OCI-M2 (cell line): Measurements from ENCODE around the gene TRPM5.

Experiments used
- DNase-seq: peaks from one replicate; lab custom pipeline; 2025; ENCODE audit not compliant: unreplicated experiment; lab: John Stamatoyannopoulos, UW

TRPM5 gene

DNA sequence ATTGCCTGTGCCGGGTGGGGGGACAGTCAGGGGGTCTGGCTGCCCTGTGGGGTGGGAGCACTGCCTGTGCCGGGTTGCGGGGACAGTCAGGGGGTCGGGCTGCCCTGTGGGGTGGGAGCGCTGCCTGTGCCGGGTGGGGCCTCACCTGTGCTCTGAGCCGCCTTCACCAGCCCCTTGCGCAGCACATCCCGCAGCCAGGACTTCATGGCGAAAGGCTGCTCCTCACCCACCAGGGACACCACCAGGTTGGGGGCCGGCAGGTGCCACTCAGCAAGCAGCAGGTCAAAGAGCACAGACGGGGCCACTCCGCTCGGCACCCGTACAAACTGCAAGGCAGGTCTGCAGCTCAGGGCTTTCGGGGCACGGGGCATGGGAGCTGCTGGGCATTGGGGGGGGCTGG is 22.3 kb downstream of the TRPM5 start:
- DNase-seq, result no peak

DNA sequence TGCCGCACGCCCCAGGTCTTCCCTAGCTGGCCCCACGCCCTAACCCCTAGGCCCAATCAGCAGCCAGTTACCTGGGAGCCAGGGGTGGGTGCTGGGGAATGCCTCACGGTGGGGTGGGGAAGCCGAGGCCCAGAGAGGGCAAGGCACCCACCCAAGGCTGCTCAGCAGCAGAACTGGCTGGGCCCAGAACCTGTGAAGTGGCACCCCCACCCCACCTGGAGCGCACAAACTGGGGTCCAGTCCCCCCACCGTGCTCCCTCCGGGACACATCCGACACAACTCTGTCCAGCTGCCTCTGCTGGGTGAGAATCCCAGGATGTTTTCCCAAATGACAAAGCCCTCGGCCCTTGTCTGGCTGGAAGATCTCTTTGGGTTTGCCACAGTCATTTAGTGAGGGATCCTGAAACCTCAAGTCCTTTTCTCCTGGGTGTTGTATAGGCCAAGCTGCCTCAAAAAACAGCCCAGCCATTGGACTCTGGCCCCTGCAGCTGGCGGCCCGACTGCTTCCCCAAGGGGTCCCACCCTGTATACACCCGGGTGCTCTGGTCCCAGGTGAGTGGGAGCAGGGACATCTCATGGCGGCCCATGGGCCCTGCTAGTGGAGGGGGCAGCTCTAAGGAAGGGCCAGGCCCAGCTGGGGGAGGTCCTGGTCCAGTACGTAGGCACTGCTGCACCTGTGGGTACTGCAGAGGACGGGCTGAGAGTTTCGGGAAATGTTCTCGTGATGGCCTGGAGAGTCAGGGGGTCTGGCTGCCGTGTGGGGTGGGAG is 22.9 kb downstream of the TRPM5 start:
- no peak for DNase-seq

DNA sequence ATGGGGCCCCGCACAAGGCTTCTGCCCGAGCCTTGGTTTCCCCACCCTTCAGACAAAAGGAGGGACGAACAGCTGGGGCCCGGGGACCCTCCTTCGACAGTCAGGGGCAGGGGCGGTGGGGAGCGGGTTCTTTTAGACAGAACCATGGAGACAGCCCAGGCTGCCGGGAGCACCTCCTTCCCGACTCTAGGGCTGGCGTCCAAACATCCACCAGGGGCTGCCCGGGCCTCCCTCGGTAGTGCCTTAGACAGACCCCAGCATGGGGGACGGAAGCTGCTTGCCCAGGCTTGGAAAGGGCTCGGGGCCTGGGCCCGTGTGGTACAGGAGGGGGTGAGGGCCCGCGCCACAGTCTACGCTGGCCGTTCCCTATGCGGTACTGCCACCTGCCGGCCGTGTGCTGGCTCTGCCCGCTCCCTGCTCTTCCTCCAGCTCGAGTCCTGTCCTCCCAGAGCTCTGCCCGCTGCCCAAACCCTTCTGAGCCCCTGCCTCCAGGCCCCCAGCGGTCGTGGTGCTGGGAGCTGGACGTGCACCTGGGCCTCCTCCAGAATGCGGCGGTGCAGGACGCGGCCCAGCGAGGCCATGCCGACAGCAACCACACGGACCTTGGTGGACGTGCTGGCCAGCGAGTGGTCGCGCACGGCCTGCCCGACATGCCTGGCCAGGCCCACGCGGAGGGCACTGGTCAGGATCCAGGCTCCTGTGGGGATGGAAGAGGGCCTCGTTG is 23.6 kb downstream of the TRPM5 start:
- DNase-seq, result peak; percentile 5

DNA sequence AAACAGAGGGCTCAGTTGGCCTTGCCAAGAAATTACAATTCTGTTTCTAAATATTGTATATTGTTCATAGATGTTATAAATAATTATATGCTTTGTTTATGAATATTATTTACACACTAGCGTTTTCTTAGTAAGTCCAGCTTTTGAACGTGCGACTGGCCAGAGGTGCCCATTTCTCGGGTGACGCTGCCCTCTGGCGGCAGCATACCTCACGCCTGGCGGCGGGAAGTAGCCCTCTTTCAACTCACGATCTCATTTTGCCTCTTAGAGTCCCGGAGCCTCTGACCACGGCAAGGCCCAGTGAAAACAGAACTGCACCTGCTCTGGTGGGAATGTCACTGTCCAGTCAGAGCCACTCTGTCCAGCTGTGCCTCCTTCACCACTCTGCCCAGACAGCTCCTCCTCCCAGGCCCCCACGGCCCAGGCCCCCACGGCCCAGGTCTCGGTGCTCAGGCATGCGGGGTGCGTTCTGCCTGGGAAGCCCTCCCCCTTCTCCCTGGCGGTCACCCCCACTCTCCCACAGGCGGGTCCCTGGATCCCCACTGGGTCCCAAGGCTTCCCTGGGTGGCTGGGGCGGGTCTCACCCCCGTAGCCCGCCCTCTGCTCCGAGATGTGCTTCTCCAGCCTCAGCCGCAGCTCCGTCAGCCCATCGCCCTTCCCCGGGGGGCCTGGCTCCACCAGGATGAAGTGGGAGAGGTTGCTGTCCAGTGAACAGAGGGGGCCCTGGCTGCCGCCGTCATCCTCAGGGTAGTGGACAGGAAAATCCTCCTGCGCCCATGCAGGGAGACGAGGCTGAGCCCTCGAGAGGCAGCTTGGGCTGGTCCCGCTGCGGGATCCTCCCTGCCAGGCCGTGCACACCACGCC is 24.4 kb downstream of the TRPM5 start:
- DNase-seq, result no peak

DNA sequence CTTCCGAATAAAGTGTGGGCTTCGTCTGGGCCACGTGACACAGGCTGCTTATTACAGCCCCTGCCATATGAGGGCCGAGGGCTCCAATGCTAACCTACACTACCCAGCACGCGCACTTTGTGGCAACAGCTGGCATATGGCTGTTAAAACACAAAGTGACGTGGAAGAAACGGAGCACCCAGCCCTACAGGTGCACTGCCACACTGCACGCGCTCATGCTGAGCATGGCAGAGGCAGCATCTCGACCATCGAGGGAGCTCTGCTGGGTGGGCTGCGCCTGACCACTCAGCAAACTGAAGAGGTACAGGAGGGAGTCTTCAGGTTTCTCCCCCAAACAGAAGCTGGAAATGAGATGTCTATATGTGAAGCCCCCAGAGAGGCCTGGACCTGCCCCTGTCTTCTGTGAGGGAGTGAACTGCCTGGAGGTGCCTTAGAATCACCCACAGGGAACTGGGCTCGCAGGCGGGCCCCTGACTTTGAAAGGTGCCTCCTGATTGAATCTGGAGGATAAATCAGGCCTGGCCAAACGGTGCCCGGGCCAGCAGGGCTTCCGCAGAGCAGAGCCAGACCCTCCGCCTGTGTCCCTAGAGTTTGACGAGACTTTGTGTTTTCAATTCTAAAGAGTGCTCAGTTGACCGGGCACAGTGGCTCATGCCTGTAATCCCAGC is 25.5 kb downstream of the TRPM5 start:
- DNase-seq, result no peak

- no peak for DNase-seq
These were observed 26.2 kb downstream of the TRPM5 start for GRCh38 chr11:2417856-2418692.

DNA sequence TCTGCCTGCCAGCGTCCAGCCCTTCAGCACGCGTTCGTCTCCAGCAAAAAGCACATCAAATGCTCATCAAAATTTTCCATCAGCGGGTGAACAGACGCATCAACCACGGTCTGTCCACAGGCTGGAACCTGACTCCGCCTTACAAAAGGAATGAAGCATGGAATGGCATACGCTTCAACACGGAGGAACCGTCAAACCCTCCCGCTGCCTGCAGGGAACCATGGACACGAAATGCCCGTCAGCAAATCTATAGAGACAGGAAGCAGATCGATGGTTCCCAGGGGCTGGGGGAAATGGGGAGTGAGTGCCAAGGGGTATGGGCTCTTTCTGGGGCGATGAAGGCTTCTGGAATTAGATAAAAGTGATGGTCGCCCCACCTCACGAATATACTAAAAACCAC is 27.5 kb downstream of the TRPM5 start:
- no peak for DNase-seq

- no peak for DNase-seq
These were observed 28.5 kb downstream of the TRPM5 start for GRCh38 chr11:2415601-2416380.

DNA sequence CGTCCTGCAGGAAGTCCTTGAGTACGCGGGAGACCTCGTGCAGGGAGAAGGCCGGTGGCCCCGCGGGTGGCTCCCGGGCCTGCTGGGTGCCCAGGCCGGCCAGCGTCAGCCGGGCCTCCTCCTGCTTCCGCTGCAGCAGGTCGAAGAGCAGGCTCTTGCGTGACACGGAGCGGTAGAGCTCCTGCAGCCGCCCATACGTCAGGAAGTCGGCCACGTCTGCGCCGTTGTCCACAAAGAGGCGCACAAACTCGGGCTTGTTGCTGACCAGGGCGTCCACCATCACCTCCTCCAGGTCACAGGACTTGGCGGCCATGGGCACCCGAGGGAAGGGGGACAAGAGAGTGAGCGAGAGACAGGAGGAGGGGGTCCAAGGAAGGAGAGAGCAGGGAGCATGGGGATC is 29.1 kb downstream of the TRPM5 start:
- DNase-seq, result no peak

DNA sequence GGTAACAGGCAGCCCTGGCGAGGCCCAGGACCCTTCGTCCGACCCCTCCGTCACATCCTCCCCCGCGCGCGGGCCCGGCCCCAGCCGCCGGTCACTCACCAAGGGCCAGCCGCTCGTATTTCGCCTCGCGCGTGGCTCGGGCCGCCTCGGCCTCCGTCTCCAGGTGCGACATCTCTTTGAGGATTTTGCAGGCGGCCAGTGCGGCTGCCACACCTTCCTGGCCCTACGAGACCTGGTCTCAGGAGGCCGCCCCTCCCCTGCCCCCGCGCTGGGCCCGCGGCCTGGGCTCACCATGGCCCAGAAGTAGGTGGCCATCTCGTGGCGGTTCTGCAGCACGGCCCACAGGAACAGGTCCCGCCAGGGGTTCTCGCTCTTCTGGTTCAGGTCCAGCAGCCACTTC is 29.7 kb downstream of the TRPM5 start:
- DNase-seq, result no peak

- DNase-seq, result no peak
These were observed 30.4 kb downstream of the TRPM5 start for GRCh38 chr11:2413742-2414579.

GRCh38 chr11:2412323-2412722 is 32.0 kb downstream of the TRPM5 start:
- no peak for DNase-seq

GRCh38 chr11:2411446-2412305 is 32.6 kb downstream of the TRPM5 start:
- no peak for DNase-seq

- no peak for DNase-seq
These were observed 33.7 kb downstream of the TRPM5 start for GRCh38 chr11:2410616-2411015.

DNA sequence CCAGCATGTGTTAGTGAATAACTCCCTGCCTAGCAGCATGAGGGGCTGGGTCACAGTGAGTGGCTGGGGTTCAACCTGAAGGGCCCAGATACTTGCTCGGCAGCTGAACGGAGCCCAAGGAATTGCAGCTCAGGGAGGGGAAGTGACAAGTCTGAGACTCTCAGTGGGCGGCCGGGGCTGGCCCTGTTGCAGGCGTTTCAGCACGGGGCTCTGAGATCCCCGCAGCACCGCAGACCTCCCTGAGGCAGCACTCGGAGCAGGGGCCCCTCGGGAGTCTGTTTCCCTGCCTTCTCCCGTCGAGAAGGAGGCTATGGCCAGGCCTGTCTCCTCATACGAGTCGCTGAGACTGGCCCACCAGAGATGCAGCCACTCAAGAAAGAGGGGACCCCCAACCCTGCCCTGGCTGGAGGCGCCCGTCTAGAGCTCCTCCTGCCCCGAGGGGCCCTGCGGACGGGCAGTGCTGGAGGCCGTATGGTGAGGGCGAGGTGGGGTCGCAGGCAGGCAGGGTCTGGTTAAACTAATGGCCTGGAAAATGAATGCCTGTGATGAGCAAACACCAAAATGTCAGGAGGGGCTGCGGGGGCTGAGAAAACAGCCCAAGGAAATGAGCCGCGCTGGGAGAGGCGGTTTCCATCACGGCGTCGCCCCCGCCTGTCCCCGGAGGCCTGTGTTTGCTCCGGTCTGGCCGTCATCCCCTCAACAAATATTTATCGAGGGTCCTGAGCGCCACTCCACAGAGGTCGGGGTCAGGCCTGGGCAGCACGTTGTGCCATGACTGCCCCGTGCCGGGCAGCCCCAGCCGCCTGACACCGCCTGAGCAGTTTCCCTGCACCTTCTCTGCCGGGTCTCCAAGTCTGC is 34.5 kb downstream of the TRPM5 start:
- no peak for DNase-seq

DNA sequence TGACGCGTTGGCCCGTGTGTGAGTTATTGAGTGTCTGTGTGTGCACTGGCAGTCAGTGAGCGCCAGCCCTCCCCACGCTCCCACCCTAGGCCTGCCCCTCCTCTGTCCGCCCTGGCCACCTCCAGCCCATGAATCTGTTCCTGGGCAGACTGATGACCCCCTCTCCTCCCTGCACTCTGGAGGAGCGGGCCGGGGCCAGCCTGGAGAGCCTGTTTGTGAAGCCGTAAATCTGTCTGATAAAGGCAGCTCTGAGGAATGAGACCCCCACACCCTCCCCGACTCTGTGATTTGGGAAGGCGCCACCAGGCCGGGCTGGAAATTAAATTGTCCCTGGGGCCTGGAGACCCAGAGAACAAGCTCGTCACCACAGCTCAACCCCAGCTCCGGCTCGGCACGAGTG is 35.2 kb downstream of the TRPM5 start:
- no peak for DNase-seq

DNA sequence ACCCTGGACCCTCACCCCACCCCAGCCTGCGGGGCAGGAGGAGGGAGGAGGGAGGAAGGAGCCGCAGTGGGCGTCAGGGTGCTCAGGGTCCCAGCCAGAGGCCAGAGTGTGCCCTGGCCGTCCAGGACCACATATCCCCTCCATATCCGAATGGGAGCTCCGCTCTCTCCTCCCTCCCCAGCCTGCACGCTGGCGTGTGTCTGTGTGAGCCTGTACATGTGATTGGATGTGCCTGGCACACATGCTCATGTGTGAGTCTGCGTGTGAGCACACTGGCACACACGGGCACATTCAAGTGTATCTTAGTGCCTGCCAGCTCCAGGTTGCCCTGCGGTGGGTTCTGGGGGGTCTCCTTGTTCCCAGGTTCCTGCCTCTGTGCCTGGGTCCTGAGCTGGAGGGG is 35.6 kb downstream of the TRPM5 start:
- no peak for DNase-seq
